Epithelial cell of esophagus (primary cell): ENCODE measurements around the gene KCTD7.
"Not testable (repeated sequence)": the region's sequence is repeated elsewhere in the genome, so short reads cannot be mapped to it uniquely, and the experiment has no call there.

Experiments
- DNase-seq: peaks from one replicate; pipeline ENCODE4 v3.0.0; 2010; ENCODE audit warnings: low read depth
- H3K4me3 ChIP-seq: 2 replicates; pipeline ENCODE4 v1.5.1; 2011; ENCODE audit warnings: mild to moderate bottlenecking, low read length, control low read depth
- CTCF ChIP-seq: IDR thresholded peaks from 2 replicates; pipeline ENCODE4 v1.5.1; 2011; ENCODE audit warnings: low read depth, mild to moderate bottlenecking, low read length, control low read depth, inconsistent platforms; ENCODE audit not compliant: insufficient read depth; ENCODE audit errors: missing control alignments

KCTD7 gene

GRCh38 chr7:66615699-66616098 is 13.0 kb upstream of the KCTD7 start:
- no peak for DNase-seq
- no peak overlapping the region for H3K4me3 ChIP-seq
- no peak for TF ChIP-seq CTCF

- H3K4me3 ChIP-seq = no peak overlapping the region
- no peak for TF ChIP-seq CTCF
- no peak for DNase-seq
Measured at GRCh38 chr7:66617295-66617694, 11.4 kb upstream of the KCTD7 start.

GRCh38 chr7:66619341-66619948 is 9.2 kb upstream of the KCTD7 start:
- not testable (repeated sequence) for H3K4me3 ChIP-seq, DNase-seq

- no peak for TF ChIP-seq CTCF
- H3K4me3 ChIP-seq = no peak overlapping the region
- DNase-seq = peak; percentile 78
Measured at GRCh38 chr7:66626331-66626934, 2.2 kb upstream of the KCTD7 start.

- DNase-seq = no peak
- no peak for TF ChIP-seq CTCF
- no peak overlapping the region for H3K4me3 ChIP-seq
Measured at GRCh38 chr7:66627151-66627681, 1.5 kb upstream of the KCTD7 start.

GRCh38 chr7:66627881-66628360 is 760 bp upstream of the KCTD7 start:
- peak overlapping the region; percentile 79 for H3K4me3 ChIP-seq
- DNase-seq = no peak
- TF ChIP-seq CTCF = no peak

GRCh38 chr7:66629222-66630062 is 761 bp downstream of the KCTD7 start:
- TF ChIP-seq CTCF = no peak
- H3K4me3 ChIP-seq = peak overlapping the region; percentile 48
- no peak for DNase-seq
